Peyer's patch (tissue), 4 donors: Measurements from ENCODE around the gene MMUT.

Experiments used
- CTCF ChIP-seq, 6 experiments: fragments of 450-650 bp in 4 of 6; fragments of 200-600 bp in 2 of 6; sonication (generic) in 1 of 6; IDR thresholded peaks; one replicate each; pipeline ENCODE4 v1.5.1; 2017 to 2019; ENCODE audit warnings: antibody characterized with exemption in 6 of 6, mild to moderate bottlenecking in 3 of 6, moderate library complexity in 1 of 6
- POLR2A ChIP-seq, 2 donors: fragments of 450-650 bp; IDR thresholded peaks; one replicate each; pipeline ENCODE4 v1.5.1; 2017; ENCODE audit warnings: antibody characterized with exemption in 2 of 2, mild to moderate bottlenecking in 2 of 2, moderate library complexity in 2 of 2

GRCh38 chr6:49430187-49430586 lies 32.9 kb downstream of the MMUT start:
- TF ChIP-seq POLR2A (IDR thresholded peaks at IDR 0.05) (no peak), CTCF (IDR thresholded peaks at IDR 0.05) (no peak)
